Prostate gland (tissue), 2 donors: ENCODE results near the gene LGI4. TPM values are rescaled to one million over a fixed set of nuclear protein-coding genes. Genes with fewer than 3 reads are reported as not detected.

ENCODE experiments used
- DNase-seq: peaks from one replicate; pipeline ENCODE4 v3.0.0-alpha.2; 2019; ENCODE audit warnings: low spot score
- H3K27ac ChIP-seq, 2 donors: fragments of 200-600 bp; sonication (generic); 2 replicates each; pipeline ENCODE4 v1.5.1; 2017 to 2019
- H3K27me3 ChIP-seq: fragments of 200-600 bp; sonication (generic); replicated peaks from 2 replicates; pipeline ENCODE4 v1.5.1; 2019; ENCODE audit not compliant: insufficient read depth
- H3K36me3 ChIP-seq, 2 donors: fragments of 200-600 bp; sonication (generic); 1 replicate in 1 of 2; 2 replicates in 1 of 2; pipeline versions ENCODE4 v1.5.1 to v1.8.1; 2017 to 2019
- H3K4me1 ChIP-seq: fragments of 200-600 bp; sonication (generic); replicated peaks from 2 replicates; pipeline ENCODE4 v1.5.1; 2019
- H3K4me3 ChIP-seq, 2 donors: fragments of 200-600 bp; sonication (generic); 2 replicates each; pipeline ENCODE4 v1.5.1; 2017 to 2019
- H3K9me3 ChIP-seq: fragments of 200-600 bp; sonication (generic); 2 replicates; pipeline ENCODE4 v1.5.1; 2017
- CTCF ChIP-seq, 4 experiments: fragments of 200-600 bp in 2 of 4; fragments of 450-650 bp in 2 of 4; sonication (generic) in 2 of 4; IDR thresholded peaks; 1 replicate in 3 of 4; 2 replicates in 1 of 4; pipeline ENCODE4 v1.5.1; 2016 to 2019; ENCODE audit warnings: antibody characterized with exemption in 4 of 4, mild to moderate bottlenecking in 2 of 4, moderate library complexity in 2 of 4
- POLR2A ChIP-seq: fragments of 450-650 bp; IDR thresholded peaks from one replicate; pipeline ENCODE4 v1.6.1; 2016; ENCODE audit warnings: antibody characterized with exemption, mild to moderate bottlenecking
- POLR2AphosphoS5 ChIP-seq: sonication (generic); formaldehyde crosslinking; IDR thresholded peaks from one replicate; pipeline ENCODE4 v1.6.1; 2017; ENCODE audit warnings: antibody characterized with exemption
- WGBS: methylation state at CpG from one replicate; pipeline ENCODE4 v1.1.5; 2018; 5-methylcytosine and 5-hydroxymethylcytosine counted together
- intact Hi-C: fragments of 100-400 bp; cut with DNase I; formaldehyde crosslinking; loops from one replicate; pipeline ENCODE4 v1.14.2; 2022
- small RNA-seq, 2 donors: library from RNA; depleted of rRNA; stranded (forward); fragments of <200 nt; gene quantifications; one replicate each; pipeline ENCODE3, GENCODE V24; 2016
- total RNA-seq, 2 donors: library from RNA; depleted of rRNA; stranded (reverse); fragments of >200 nt; gene quantifications; one replicate each; pipeline ENCODE4 v1.1.0, GENCODE V29; 2016

LGI4 gene
- total RNA-seq, 2 donors from 2014 or later = 9.1 to 16.3 TPM

DNA sequence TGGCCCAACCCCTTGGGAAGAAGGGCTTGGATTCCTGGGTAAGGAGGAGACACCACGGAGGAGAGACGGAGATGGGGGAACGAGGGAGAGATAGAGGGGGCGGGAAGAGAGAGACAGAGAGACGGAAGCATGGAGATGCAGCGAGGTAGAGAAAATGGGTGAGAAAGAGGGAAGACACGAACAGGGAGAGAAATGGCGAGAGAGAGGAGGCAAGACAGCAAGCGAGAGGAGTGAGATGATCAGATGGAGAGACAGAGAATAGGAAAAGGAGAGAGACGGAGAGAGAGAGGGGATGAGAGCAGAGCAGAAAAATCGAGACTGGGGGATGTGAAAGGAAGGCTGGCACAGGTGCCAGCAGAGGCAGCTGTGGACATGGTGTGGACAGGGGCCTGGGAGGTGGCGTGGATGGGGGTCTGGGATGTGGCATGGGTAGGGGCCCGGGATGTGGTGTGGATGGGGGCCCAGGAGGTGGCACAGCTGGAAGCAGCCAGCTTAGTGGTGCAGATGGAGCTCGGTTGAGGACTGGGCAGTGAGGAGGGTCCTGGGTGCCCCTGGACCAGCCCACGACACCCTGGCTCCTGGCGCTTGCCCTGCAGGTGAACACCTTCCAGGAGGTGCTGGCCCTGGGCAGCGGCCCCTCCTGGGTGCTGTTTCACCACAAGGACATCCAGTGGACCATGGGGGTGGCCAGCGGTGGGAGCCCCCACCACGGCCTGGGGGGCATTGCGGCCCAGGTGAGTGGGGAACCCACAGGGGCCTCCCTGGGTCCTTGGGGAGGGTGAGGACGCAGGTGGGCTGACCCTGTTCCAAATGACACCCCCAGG is 59.4 kb downstream of the LGI4 start:
- 90% methylated on average over 21 of the region's 21 CpGs for WGBS
- intact Hi-C loops = no loop called here

More for the DNA sequence above, 59.4 kb downstream of the LGI4 start:
- no peak for DNase-seq
- TF ChIP-seq CTCF (IDR thresholded peaks at IDR 0.05) = no peak
- no peak for TF ChIP-seq POLR2AphosphoS5
- no peak for TF ChIP-seq POLR2A
- Histone ChIP-seq H3K4me3 (no peak overlapping the region), H3K27me3 (no peaks in the 10 kb centered on the region), H3K36me3 (no peaks in the 10 kb centered on the region), H3K9me3 (no peaks in the 10 kb centered on the region), H3K4me1 (no peaks in the 10 kb centered on the region), H3K27ac (no peak overlapping the region)

Small RNAs within 50 kb of the gene (small RNA-seq; reads per million reads assigned to genes)
- 0 reads per million in 2 donors for gene AC020907.2

Other genes starting within 250 kb of the LGI4 start
- gene ZNF30, start 208.2 kb downstream of the LGI4 start, total RNA-seq = 1 to 10 TPM; 2.3 to 7.2 TPM
- 1 to 10 TPM; 8.2 to 9.3 TPM for gene ZNF792, start 170.8 kb downstream of the LGI4 start, total RNA-seq
- 100 to 1,000 TPM in 1 of 2 donors, 10 to 100 TPM in 1; 32.2 to 120 TPM for gene GRAMD1A, start 134.7 kb downstream of the LGI4 start, total RNA-seq
- 10 to 100 TPM in 1 of 2 donors, 1 to 10 TPM in 1; 9.7 to 10.6 TPM for gene SCN1B, start 104.6 kb downstream of the LGI4 start, total RNA-seq
- 10 to 100 TPM; 14.8 to 22.6 TPM for gene HPN, start 93.3 kb downstream of the LGI4 start, total RNA-seq
- 1,000 to 10,000 TPM in 1 of 2 donors, 100 to 1,000 TPM in 1; 365 to 1,352 TPM for gene FXYD3, start 19.2 kb downstream of the LGI4 start, total RNA-seq
- gene FXYD1, start 3.8 kb upstream of the LGI4 start, total RNA-seq = 10 to 100 TPM; 15.9 to 30.6 TPM
- not detected for gene FXYD7, start 8.2 kb upstream of the LGI4 start, total RNA-seq
- 10 to 100 TPM; 18.8 to 43.2 TPM for gene FXYD5, start 19.7 kb upstream of the LGI4 start, total RNA-seq
- 1 to 10 TPM in 1 of 2 donors, not detected in 1; 1.1 TPM for gene FAM187B, start 93.7 kb upstream of the LGI4 start, total RNA-seq
- gene LSR, start 113.9 kb upstream of the LGI4 start, total RNA-seq = 100 to 1,000 TPM; 119 to 202 TPM
- 100 to 1,000 TPM; 107 to 151 TPM for gene USF2, start 133.9 kb upstream of the LGI4 start, total RNA-seq
- 1 to 10 TPM; 2.0 to 2.2 TPM for gene HAMP, start 147.5 kb upstream of the LGI4 start, total RNA-seq
- gene MAG, start 157.1 kb upstream of the LGI4 start, total RNA-seq = 10 to 100 TPM in 1 of 2 donors, not detected in 1; 13.9 TPM
- 10 to 100 TPM in 1 of 2 donors, not detected in 1; 14.0 TPM for gene CD22, start 194.1 kb upstream of the LGI4 start, total RNA-seq
- under 1 TPM in 1 of 2 donors, not detected in 1; 0.28 TPM for gene FFAR1, start 212.8 kb upstream of the LGI4 start, total RNA-seq
- gene FFAR3, start 223.4 kb upstream of the LGI4 start, total RNA-seq = 1 to 10 TPM in 1 of 2 donors, not detected in 1; 1.6 TPM
- not detected for gene GPR42, start 236.0 kb upstream of the LGI4 start, total RNA-seq